GM21447 (cell line): Measurements from ENCODE around the gene CORO2B.
"Not testable (repeated sequence)": the region's sequence is repeated elsewhere in the genome, so short reads cannot be mapped to it uniquely, and the experiment has no call there.

Source experiments
- ATAC-seq: cut with Tn5 transposase; IDR thresholded peaks from one replicate; pipeline ENCODE4 v1.9.1; 2021; ENCODE audit not compliant: unreplicated experiment

CORO2B gene

GRCh38 chr15:68643216-68643830, 64.5 kb downstream of the CORO2B start:
- ATAC-seq: no peak

- ATAC-seq: no peak
Observed at GRCh38 chr15:68644083-68644904, 65.5 kb downstream of the CORO2B start.

- no peak for ATAC-seq
Observed at GRCh38 chr15:68644996-68645395, 66.2 kb downstream of the CORO2B start.

GRCh38 chr15:68646156-68646555, 67.4 kb downstream of the CORO2B start:
- no peak for ATAC-seq

GRCh38 chr15:68646696-68647095, 67.9 kb downstream of the CORO2B start:
- no peak for ATAC-seq

- not testable (repeated sequence) for ATAC-seq
Observed at GRCh38 chr15:68647361-68647760, 68.6 kb downstream of the CORO2B start.

GRCh38 chr15:68650901-68651709, 72.3 kb downstream of the CORO2B start:
- no peak for ATAC-seq

- no peak for ATAC-seq
Observed at GRCh38 chr15:68651916-68652525, 73.2 kb downstream of the CORO2B start.

- ATAC-seq: no peak
Observed at GRCh38 chr15:68653031-68653635, 74.3 kb downstream of the CORO2B start.

- no peak for ATAC-seq
Observed at GRCh38 chr15:68653801-68654200, 75.0 kb downstream of the CORO2B start.

- no peak for ATAC-seq
Observed at GRCh38 chr15:68654786-68655560, 76.2 kb downstream of the CORO2B start.

GRCh38 chr15:68655686-68656437, 77.1 kb downstream of the CORO2B start:
- ATAC-seq: no peak

GRCh38 chr15:68656438-68656739, 77.6 kb downstream of the CORO2B start:
- no peak for ATAC-seq

GRCh38 chr15:68658151-68658550, 79.4 kb downstream of the CORO2B start:
- ATAC-seq: no peak

GRCh38 chr15:68658641-68659358, 80.0 kb downstream of the CORO2B start:
- ATAC-seq: no peak

- no peak for ATAC-seq
Observed at GRCh38 chr15:68663526-68663925, 84.7 kb downstream of the CORO2B start.

- no peak for ATAC-seq
Observed at GRCh38 chr15:68666120-68666811, 87.5 kb downstream of the CORO2B start.

- ATAC-seq: no peak
Observed at GRCh38 chr15:68666812-68667450, 88.1 kb downstream of the CORO2B start.
